ENCODE data around the gene HIF3A. TPM values are rescaled to one million over a fixed set of nuclear protein-coding genes. Genes with fewer than 3 reads are reported as not detected.

Gene HIF3A
- total RNA-seq, 1 donor from 2014 or later = 64.1 TPM

DNA sequence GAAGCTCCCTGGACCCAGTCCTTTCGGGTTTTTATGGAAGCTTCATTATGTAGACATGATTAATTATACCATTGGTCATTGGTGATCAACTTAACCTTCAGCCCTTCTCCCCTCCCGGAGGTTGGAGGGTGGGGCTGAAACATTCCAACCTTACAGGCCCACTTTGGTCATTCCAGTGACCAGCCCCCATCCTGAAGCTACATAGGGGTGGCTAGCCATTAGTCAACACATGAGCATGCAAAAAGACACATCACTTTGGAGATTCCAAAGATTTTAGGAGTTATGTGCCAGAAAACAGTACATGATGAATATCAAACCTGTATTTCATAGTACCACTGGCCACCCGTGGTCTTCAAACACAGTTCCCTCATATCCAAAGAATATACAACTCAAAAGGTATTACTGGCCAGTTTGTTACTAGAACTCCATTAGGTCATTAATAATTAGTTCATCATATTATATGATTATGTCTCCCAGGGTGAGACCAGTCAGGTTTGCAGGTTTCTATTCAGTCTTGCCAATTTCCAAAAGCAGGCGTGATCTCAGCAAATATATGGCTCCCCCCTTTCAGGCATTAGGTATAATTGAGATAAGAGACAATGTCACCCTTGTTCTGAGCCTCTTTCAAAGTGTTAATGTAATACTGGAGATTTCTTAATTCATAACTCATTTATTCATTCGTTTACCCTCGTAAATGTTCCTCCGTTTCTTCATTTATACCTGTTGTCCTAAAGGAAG is 61.2 kb downstream of the HIF3A start:
- H3K36me3 ChIP-seq = peaks cover 54% of the 10 kb centered on the region
- no peaks in the 10 kb centered on the region for H3K9me3 ChIP-seq
- ATAC-seq (no peak), DNase-seq (no peak)
- no peaks in the 10 kb centered on the region for H3K27me3 ChIP-seq (ENCODE audit: low read depth)
- H3K4me3 ChIP-seq = no peak overlapping the region
- intact Hi-C loops (cut with DNase I) = no loop called here
- no peak overlapping the region for H3K27ac ChIP-seq
- no peaks in the 10 kb centered on the region for H3K4me1 ChIP-seq
- TF ChIP-seq, protein P1, sequence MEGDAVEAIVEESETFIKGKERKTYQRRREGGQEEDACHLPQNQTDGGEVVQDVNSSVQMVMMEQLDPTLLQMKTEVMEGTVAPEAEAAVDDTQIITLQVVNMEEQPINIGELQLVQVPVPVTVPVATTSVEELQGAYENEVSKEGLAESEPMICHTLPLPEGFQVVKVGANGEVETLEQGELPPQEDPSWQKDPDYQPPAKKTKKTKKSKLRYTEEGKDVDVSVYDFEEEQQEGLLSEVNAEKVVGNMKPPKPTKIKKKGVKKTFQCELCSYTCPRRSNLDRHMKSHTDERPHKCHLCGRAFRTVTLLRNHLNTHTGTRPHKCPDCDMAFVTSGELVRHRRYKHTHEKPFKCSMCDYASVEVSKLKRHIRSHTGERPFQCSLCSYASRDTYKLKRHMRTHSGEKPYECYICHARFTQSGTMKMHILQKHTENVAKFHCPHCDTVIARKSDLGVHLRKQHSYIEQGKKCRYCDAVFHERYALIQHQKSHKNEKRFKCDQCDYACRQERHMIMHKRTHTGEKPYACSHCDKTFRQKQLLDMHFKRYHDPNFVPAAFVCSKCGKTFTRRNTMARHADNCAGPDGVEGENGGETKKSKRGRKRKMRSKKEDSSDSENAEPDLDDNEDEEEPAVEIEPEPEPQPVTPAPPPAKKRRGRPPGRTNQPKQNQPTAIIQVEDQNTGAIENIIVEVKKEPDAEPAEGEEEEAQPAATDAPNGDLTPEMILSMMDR (IDR thresholded peaks at IDR 0.05) = no peak

DNA sequence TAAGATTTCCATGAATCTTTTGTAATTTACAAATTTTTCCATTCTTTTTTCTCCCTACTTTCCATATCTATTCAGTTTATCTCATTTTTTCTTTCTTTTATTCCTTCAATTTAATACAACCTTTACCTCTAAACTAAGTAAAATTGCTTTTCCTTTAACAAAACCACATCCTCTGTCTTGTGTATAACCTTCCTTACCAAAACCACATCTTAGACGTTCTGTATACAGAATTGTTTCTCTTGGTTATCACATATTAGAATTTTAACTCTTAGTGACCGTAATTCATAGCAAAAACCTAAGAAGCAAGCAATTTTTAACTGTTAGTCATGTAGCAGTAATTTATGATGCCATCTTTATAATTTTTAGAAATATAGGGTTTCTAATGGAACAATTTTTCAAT is 65.1 kb downstream of the HIF3A start:
- no peak for DNase-seq
- Histone ChIP-seq H3K9me3 (no peaks in the 10 kb centered on the region), H3K27me3 (ENCODE audit: low read depth) (no peaks in the 10 kb centered on the region), H3K36me3 (peaks cover 44% of the 10 kb centered on the region), H3K4me1 (no peaks in the 10 kb centered on the region), H3K4me3 (no peak overlapping the region), H3K27ac (no peak overlapping the region)
- intact Hi-C loops (cut with DNase I) = no loop called here
- TF ChIP-seq, protein P1 (IDR thresholded peaks at IDR 0.05) = no peak
- ATAC-seq = no peak

DNA sequence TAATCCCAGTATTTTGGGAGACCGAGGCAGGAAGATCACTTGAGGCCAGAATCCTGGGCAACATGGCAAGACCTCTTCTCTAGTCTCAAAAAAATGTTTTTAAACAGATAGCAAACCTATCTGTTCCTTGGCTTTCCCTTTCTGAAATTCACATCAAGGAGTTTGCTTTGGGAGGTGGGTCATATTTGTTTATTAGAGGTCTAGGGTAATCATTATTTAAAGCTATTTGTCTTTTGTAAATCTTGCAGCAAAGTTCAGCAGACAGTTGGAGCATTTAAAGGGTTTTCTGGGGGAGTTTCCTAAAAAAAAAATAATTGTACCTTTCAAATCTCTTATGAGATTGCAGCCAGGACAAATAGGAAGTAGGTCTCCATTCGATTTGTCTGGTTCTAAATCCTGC is 67.5 kb downstream of the HIF3A start:
- H3K27me3 ChIP-seq (ENCODE audit: low read depth) = no peaks in the 10 kb centered on the region
- H3K4me1 ChIP-seq = no peaks in the 10 kb centered on the region
- intact Hi-C loops (cut with DNase I) = no loop called here
- no peak for DNase-seq
- TF ChIP-seq, protein P1 (IDR thresholded peaks at IDR 0.05) = no peak
- H3K9me3 ChIP-seq = no peaks in the 10 kb centered on the region
- no peak overlapping the region for H3K4me3 ChIP-seq
- no peak overlapping the region for H3K27ac ChIP-seq
- H3K36me3 ChIP-seq = peaks cover 47% of the 10 kb centered on the region
- no peak for ATAC-seq

DNA sequence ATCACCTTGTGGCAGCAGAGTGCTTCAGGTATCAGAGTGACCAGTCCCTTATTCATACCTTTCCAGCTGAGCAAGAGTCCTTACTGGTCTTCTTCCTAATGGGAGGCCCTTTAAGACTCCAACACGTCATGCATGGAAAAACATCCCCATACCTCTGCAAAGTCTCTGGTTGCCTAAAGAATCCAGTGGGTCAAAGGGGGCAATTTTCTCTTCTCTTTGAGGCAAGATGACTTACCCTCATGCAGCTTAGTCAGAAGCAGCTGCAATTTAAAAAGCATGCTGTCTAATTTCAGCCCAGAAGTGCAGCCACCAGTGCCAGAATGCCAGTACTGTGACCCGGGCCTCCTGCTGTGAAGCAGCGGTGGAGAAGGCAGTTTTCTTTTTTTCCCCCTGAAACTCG is 68.7 kb downstream of the HIF3A start:
- H3K27ac ChIP-seq = no peak overlapping the region
- H3K27me3 ChIP-seq (ENCODE audit: low read depth) = no peaks in the 10 kb centered on the region
- H3K4me1 ChIP-seq = no peaks in the 10 kb centered on the region
- ATAC-seq (no peak), DNase-seq (no peak)
- no peaks in the 10 kb centered on the region for H3K9me3 ChIP-seq
- TF ChIP-seq, protein P1 (IDR thresholded peaks at IDR 0.05) = no peak
- intact Hi-C loops (cut with DNase I) = no loop called here
- peaks cover 46% of the 10 kb centered on the region for H3K36me3 ChIP-seq
- H3K4me3 ChIP-seq = no peak overlapping the region

DNA sequence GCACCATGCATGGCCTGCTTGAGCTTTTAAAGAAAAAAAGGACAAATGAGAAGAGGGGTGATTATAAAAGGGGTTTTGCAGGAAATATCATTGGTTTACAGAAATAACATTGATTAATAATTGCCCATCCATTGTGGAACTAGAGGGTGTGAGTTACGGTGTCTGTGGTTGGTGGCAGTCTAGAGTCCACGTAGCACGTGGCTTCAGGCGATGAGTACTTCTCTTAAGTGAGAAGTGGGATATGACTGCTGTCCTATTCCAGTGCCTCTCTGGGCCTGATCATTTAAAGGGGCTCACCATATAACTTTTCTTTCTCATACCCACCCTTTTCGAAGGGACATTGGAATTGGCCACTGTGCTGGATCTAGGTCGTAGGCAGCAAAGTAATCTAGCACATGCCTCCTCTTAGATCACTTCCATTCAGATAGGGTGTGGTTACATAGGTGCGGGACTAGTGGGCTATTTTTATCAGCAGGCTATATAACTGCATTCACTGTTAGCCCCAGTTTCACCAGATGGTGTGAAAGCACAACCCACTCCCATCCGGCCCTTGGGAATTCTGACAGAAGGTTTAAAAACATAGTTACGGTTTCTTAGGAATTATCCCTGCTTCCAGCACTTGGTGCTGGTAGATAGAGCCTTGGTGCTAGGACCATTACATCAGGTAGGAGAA is 69.9 kb downstream of the HIF3A start:
- no peak for DNase-seq
- TF ChIP-seq, protein P1 (IDR thresholded peaks at IDR 0.05) = no peak
- Histone ChIP-seq H3K9me3 (no peaks in the 10 kb centered on the region), H3K36me3 (peaks cover 54% of the 10 kb centered on the region), H3K4me3 (no peak overlapping the region), H3K4me1 (peaks cover 7% of the 10 kb centered on the region), H3K27ac (no peak overlapping the region), H3K27me3 (ENCODE audit: low read depth) (no peaks in the 10 kb centered on the region)
- no peak for ATAC-seq
- intact Hi-C loops (cut with DNase I) = no loop called here

Data from lower lobe of right lung (tissue), 2 donors.